ENCODE measurements around the gene ADAMTS6.
"Not testable (repeated sequence)": the region's sequence is repeated elsewhere in the genome, so short reads cannot be mapped to it uniquely, and the experiment has no call there.

Gene ADAMTS6

DNA sequence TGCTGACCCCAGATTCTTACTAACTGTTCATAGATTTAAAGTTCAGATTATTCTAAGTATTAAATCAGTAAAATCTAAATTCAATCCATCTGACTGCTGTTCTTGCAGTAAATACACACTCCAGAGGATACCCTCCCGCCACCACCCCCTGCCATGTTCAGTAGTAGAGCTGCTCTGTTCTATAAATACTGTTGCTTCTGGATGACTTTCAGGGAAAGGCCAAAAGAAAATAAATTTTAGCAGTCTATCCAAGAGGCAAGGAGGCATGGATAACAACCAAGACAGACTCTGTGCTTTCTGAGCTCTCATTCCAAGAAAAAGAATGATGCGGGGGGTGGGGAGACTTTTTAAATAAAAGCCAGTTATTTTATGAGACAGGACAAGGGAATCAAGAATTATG is 115.1 kb downstream of the ADAMTS6 start:
- peak; percentile 9 for DNase-seq (ENCODE audit: low spot score)

DNA sequence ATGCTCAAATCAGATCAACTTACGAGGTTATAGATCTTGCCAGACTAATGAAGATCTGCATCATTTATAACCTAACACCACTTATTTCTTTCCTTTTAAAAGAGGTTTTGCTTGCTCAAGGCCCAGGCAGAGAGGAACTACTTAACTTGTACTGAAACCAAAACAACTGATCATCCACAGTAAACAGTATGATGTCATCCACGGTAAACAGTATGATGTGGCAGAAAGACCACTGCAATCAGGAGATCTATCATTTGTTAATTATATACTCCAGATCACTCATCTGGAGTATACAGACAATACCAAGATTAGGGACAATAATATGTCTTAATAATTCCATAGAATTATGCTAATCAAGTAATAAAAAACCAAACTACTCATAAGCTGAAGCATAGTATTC is 116.8 kb downstream of the ADAMTS6 start:
- DNase-seq (ENCODE audit: low spot score) = peak; percentile 16

DNA sequence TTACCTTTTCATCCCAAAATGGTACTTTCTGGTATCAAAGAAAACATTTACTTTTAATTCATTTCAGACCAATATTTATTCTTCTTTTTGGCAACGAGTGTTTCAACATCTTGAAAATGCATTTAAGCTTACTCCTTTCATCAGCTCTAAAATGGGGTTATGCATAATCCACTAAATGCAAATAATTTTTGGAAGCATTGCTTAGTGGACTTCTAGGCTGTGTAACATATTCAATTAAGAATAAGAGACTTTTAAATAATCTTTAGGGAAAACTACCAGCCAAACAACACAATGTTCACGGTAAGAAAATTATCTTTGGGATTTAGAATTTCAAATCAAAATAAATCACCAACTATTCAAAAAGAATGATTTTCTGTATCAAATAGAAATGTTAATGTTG is 118.2 kb downstream of the ADAMTS6 start:
- no peak for DNase-seq (ENCODE audit: low spot score)

DNA sequence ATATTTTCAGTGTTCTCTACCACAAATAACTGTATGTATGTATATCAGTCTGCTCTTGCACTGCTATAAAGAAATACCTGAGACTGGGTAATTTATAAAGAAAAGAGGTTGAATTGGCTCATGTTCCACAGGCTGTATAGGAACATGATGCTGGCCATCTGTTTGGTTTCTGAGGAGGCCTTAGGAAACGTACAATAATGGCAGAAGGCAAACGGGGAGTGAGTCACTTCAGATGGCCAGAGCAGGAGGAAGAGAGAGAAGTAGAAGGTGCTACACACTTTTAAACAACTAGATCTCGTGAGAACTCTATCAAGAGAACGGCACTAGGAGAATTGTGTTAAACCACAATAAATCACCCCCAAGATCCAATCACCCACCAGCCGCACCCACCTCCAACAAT is 121.7 kb downstream of the ADAMTS6 start:
- no peak for DNase-seq (ENCODE audit: low spot score)

DNA sequence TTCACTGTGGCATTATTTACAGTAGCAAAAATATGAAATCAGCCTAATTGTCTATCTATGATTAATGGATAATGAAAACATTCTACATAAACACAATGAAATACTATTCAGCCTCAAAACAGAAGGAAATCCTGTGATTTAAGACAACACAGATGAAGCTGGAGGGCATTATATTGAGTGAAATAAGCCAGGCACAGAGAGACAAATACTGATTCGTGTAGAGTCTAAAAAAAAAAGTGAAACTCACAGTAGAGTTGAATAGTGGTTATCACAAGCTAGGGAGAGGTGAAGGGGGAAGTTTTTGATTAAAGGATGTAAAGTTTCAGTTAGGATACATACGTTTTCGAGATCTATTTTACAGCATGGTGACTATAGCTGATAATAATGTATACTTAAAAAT is 122.2 kb downstream of the ADAMTS6 start:
- no peak for DNase-seq (ENCODE audit: low spot score)

DNA sequence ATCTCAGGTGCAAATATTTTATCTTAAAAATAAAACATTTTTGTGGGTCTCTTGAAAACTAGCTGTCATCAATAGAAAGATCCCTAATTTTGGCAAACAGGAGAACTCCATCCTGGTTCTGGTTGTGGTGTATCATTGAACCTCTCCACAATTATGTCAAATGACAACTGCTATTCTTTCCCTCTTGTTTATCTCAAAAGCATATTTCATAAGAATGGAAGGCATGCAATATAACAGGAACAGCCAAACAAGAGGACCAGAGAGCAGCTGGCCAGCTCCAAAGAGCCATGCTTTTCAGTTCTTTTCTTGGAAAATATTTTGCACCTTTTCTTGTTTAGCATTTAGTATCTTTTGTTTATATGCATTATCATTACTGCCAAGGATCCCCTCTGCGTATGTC is 125.4 kb downstream of the ADAMTS6 start:
- no peak for DNase-seq (ENCODE audit: low spot score)

DNA sequence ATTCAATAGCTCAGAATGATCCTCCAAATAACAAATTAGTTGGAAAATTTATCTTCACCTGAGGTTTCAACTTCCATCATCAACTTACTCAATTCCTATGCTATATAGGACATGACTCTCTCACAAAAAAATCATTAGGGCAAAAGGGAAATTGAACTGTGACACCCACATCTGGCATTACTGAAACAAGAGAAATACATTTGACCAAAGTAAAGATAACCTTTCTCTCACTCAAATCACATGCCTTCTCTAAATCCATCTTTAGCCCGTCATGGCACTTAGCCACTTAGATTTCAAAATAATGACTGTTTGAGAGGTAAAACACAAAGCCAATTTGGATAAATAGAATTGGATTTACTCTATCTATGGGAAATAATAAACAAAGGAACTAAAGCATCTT is 126.4 kb downstream of the ADAMTS6 start:
- DNase-seq (ENCODE audit: low spot score) = no peak

DNA sequence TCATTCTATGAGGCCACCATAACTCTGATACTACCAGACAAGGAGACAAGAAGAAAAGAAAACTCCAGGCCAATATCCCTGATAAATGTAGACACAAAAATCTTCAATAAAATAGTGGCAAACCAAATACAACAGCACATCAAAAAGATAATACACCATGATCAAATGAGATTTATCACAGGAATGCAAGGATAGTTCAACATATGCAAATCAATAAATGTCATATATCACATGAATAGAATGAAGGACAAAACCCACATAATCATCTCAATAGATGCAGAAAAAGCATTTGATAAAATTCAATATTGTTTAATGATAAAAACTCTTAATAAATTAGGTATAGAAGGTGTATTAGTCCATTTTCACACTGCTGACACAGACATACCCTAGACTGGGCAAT is 139.9 kb downstream of the ADAMTS6 start:
- no peak for DNase-seq (ENCODE audit: low spot score)

DNA sequence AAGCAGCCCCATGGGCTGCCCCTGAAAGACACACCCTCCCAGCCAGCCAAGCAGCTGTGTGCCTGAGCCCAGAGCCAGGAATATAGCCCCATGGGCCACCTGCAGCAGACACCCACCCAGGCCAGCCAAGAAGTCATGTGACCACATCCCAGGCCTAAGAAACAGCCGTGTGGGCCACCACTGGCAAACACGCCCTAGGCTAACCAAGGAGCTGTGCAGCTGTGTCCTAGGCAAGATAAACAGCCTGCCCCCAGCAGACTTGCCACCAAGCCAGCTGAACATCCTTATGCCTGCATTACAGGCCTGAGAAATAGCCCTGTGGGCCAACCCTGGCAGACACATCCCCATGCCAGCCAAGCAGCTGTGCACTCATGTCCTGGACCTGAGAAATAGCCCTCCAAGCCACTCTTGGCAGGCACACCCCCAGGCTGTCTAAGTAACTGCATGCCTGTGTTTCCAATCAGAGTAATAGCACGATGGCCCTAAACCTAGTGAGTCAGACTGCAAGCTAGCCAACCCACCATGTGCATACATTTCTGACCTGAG is 143.0 kb downstream of the ADAMTS6 start:
- DNase-seq (ENCODE audit: low spot score) = no peak

DNA sequence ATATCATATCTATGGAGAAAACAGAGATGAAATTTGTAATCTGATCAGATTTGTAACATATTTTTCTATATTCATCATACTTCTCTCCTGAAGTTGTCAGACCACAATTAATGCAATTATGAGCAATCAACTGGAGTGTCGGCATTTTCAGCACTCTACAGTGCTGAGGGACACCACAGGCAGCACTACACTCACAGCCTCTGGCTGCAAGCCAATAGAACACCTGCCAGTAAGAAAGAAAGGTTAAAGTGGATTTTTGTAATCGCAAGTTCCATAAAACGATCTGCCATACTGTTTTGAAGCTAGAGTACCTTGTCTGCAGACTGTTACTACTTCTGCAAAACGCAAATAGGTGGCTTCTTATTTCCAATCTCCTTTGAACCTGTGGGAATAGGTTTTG is 147.6 kb downstream of the ADAMTS6 start:
- no peak for DNase-seq (ENCODE audit: low spot score)

DNA sequence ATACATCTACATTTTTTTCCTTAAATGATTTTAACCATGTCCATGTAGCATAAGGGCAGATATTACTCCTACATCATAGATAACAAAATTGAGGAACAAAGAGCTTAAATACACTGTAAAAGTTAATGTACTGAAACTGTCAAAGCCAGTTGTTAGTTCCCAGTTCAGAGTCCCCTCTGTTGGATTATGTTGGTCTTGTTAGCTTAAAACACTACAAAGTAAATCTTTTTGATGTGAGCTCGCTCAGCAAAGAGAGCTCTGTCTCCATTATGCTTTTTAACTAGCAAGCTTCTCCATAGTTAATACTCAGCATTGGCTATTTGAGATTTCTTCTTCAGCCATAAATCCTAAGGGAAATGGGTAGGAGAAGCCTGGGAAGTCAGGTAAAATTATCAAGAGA is 149.1 kb downstream of the ADAMTS6 start:
- DNase-seq (ENCODE audit: low spot score) = no peak

DNA sequence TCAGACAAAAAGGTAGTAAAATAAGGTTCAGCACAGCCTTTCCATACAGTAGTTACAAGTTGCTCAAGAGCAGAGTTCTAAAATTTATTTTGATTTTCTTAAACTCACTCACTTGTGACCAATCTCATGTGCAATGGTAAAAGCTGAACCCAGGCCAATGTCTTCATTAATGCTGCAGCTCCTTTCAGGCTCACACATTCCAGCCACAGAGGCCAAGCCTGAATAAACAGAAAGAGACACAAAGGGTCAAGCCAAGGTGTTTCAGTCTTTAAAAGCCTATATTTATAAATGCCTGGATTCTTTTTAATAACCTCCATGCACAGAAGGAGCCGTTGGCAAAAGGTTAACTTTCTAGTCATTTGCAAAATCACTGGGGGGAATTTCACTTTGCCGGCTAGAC is 152.5 kb downstream of the ADAMTS6 start:
- no peak for DNase-seq (ENCODE audit: low spot score)

DNA sequence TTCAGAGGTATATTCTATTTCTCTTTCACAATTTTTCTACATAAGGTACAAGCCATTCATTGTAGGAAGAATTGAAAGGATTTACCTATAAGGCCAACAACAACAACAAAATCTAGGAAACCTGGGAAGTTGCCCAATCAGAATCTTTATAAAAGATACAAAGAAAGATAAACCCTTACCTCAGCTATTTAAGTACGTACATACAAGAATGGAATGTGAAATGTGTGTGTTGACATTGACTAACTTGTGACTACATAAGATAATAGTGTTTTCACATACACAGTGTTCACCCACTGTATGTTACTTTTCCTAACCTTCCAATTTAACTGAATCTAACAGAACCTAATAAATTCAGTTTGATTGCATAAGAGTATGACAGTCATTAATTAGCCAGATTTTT is 154.1 kb downstream of the ADAMTS6 start:
- DNase-seq (ENCODE audit: low spot score) = no peak

DNA sequence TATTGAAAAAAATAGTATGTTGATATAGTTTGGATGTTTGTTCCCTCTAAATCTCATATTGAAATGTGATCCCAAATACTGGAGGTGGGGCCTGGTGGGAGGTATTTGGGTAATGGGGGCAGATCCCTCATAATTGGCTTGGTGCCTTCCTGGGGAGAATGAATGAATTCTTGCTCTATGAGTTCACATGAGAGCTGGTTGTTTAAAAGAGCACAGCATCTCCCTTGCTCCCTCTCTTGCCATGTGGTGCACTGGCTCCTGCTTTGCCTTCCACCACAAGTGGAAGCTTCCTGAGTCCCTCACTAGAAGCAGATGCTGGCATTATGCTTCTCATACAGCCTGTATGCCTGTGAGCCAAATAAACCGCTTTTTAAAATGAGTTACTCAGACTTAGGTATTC is 154.8 kb downstream of the ADAMTS6 start:
- no peak for DNase-seq (ENCODE audit: low spot score)

DNA sequence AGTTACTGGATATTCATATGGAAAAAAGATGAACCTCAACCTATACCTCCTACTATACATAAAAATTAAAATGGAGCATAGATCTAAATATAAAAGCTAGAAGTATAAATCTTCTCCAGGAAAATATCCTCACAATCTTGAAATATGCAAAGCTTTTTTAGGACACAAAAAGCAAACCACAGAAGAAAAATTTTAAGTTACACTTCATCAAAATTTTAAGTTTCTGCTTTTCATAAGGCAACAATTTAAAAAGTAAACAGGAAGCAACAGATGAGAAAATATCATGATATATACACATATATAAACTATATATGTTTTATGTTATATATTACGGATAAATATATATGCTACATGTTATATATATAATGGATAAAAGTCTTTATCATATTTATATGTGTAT is 157.5 kb downstream of the ADAMTS6 start:
- DNase-seq (ENCODE audit: low spot score) = no peak

DNA sequence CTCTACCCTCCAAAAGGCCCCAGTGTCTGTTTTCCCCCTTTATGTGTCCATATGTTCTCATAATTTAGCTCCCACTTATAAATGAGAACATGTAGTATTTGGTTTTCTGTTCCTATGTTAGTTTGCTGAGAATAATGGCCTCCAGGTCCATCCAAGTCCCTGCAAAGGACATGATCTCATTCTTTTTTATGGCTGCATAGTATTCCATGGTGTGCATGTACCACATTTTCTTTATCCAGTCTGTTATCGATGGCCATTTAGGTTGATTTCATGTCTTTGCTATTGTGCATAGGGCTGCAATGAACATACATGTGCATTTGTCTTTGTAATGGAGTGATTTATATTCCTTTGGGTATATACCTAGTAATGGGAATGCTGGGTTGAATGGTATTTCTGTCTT is 161.0 kb downstream of the ADAMTS6 start:
- not testable (repeated sequence) for DNase-seq (ENCODE audit: low spot score)

DNA sequence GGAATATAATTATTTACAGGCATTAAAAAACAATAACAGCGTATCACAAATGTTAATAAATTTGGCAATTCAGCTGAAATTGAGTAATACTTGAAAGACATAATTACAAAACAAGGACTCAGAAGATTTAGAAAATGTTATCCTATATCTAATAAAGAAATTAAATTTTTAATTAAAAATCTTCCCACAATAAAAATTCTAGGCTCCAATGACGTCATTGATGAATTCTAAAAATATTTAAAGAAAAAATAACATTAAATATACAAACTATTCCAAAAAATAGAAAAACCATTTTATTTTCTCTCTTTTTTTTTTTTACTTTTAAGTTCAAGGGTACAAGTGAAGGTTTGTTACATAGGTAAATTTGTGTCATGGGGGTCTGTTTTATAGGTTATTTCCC is 161.5 kb downstream of the ADAMTS6 start:
- no peak for DNase-seq (ENCODE audit: low spot score)

DNA sequence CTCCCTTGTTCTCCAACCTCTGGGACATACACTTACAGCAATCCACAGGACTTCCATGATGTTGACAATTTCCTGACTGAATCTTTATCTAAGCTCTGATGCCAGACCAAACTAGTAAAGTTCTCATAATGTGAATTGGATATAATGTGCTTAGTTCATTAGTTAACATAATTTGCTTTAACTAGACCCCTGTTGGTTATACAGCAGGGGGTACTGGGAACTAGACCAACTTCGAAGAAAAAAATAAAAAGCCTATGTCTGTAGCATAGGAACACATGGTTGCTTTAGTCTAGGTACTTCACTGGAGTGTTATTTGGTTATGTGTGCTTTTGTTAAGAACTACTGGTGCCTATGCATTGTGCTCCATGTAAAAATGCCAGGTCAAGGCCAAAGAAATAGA is 173.8 kb downstream of the ADAMTS6 start:
- no peak for DNase-seq (ENCODE audit: low spot score)

DNA sequence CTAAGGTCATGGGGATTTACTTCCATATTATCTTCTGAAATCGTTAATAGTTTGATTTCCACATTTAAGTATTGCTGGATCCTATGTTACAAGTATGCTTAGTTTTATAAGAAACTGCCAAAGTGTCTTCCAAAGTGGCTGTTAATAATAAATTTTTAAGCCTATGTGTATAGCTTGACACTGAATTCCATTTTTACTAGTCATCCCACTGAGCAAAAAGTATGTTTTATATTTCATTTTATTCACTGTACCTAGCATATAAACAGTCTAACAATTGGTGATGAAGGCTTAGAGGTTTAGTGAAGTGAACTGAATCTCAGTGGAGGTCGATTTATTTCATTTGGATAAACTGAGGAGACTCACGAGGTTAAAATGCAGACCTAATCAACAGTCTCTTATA is 174.6 kb downstream of the ADAMTS6 start:
- no peak for DNase-seq (ENCODE audit: low spot score)

DNA sequence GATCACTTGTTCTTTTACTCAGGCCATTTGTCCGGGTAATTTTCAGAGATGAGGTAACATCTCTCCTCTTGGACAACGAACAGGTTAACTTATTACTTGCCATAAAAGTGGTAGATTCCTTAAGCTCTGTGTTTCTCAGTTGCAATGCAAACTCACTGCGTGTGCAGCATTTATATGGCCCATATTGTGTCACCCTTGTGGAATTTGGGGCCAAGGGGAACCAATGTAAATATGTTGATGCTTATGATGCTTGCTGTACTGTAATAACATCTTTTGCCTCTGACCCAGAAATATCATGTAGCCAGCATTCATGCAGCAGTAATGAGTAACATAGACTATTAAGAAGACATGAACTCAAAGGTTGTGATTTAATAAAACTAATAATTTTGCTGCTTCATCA is 175.8 kb downstream of the ADAMTS6 start:
- peak; percentile 14 for DNase-seq (ENCODE audit: low spot score)

DNA sequence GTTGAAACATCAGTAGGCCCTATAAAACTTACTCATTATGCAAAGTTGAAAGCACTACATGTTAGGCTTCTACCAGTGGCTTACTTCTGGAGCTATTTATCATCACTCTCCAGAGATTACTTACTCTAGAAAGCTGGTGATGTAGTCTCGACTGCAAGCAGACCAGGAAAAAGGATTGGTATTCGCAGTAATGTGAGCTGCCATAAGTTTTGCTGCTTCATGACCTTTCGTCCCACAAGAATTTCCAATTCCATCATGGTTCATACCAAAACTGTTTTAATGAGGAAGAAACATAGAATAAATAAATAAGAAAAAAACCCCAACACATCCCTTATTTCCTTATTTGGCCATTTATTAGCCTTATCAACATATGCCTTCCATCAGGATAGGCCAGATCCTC is 181.9 kb downstream of the ADAMTS6 start:
- peak; percentile 32 for DNase-seq (ENCODE audit: low spot score)

DNA sequence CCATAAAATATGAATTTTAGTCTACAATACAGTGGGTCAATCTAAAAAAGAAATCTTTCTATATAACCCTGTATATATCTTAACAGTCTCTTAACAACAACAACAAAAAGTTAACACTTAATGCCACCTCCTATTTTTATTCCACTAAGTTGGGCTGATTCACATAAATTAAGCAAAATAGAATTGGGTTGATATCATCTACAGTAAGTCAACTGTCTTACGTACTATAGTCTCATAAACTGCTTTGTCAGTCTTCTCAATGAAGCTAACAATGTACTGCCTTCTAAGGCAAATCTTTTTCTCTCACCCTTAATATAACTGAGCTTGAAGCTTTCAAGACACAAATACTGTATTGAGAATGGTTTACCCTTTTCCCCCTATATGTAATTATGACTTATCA is 185.7 kb downstream of the ADAMTS6 start:
- DNase-seq (ENCODE audit: low spot score) = no peak

DNA sequence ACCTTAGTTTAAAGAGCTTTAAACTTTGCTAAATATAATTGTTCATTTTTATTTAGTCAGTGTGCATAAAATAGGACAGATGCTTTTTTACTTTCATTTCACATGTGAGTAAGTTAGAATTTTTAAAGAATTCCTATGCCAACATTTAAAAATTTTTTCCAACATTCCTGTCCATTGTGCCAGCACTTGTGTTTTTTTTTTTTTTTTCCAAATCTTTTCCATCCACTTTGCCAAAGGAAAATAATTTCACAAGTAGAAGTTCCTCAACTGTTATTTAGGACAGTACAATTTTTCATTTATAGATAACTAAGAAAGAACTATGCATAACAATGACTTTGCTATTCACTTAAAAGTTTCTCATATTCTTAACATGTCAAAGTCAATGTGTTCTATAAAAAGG is 189.5 kb downstream of the ADAMTS6 start:
- no peak for DNase-seq (ENCODE audit: low spot score)

DNA sequence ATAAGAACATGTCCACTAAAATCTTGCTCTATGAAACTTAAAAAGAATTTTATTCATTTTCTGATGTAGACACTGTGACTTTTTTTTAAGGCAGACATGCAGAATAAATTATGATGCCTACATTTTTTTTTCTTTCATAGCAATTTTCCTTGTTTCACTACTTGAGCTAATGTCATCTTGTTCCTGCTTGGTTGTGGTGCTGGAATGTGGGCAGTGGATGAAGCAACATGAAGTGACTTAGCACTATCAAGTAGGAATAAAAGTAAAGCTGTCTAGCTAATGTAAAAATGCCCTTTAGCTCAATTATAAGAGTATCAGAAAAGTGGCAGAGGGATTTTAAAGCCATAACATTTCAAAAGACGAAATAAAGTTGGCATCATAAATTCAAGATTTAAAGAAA is 191.0 kb downstream of the ADAMTS6 start:
- DNase-seq (ENCODE audit: low spot score) = no peak

DNA sequence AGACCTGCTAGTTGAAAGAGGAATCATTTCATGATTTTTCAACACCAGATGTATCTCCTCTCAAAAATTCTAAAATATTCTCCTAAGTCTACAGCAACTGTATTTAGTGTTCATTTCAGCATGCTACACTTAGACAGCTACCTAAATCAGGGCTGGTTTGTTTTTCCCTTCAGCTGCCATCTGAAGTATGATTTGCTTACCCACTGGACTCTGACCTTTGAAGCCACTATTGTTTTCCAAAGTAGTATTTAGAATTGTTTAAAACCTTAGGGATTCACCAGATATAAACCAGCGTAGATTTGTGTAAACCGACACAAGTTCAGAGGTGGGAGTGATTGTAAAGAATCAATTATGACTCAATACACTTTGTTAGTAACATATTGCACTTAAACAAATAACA is 193.1 kb downstream of the ADAMTS6 start:
- no peak for DNase-seq (ENCODE audit: low spot score)

All from hepatic stellate cell (primary cell).